HepG2 (cell line): ENCODE results near the gene ELF1. TPM values are rescaled to one million over a fixed set of nuclear protein-coding genes. Genes with fewer than 3 reads are reported as not detected.
A peak's percentile ranks its signal among the peaks of the same experiment; 100 is the strongest.

Source experiments
- ADNP ChIP-seq: sonication (generic); formaldehyde crosslinking; IDR thresholded peaks from 2 replicates; pipeline ENCODE4 v1.4.0; 2020; ENCODE audit warnings: missing genetic modification reagents
- AGO1 ChIP-seq: fragments of 200-400 bp; formaldehyde crosslinking; IDR thresholded peaks from 2 replicates; pipeline ENCODE4 v1.6.1; 2017; ENCODE audit warnings: mild to moderate bottlenecking, low read depth, low read length, moderate library complexity; ENCODE audit not compliant: poor library complexity, severe bottlenecking
- BRCA1 ChIP-seq: sonication (generic); formaldehyde crosslinking; IDR thresholded peaks from 2 replicates; pipeline ENCODE4 v1.4.0; 2020; ENCODE audit warnings: missing genetic modification reagents
- CHD2 ChIP-seq: IDR thresholded peaks from 2 replicates; pipeline ENCODE4 v1.6.1; 2011; ENCODE audit warnings: low read depth, low read length, improper control_type of control experiment
- DNMT1 ChIP-seq: sonication (generic); formaldehyde crosslinking; IDR thresholded peaks from 2 replicates; pipeline ENCODE4 v1.5.1; 2020; ENCODE audit warnings: mild to moderate bottlenecking, missing genetic modification reagents
- JUND ChIP-seq: sonication (generic); formaldehyde crosslinking; IDR thresholded peaks from 2 replicates; pipeline ENCODE4 v1.8.0; 2022; ENCODE audit warnings: mild to moderate bottlenecking, missing genetic modification reagents
- KMT2A ChIP-seq: sonication (generic); formaldehyde crosslinking; IDR thresholded peaks from 2 replicates; pipeline ENCODE4 v1.4.0; 2020; ENCODE audit warnings: missing genetic modification reagents
- NCOA2 ChIP-seq: sonication (generic); formaldehyde crosslinking; IDR thresholded peaks from 2 replicates; pipeline ENCODE4 v1.8.0; 2022; ENCODE audit warnings: inconsistent platforms
- ONECUT2 ChIP-seq: sonication (generic); formaldehyde crosslinking; IDR thresholded peaks from 2 replicates; pipeline ENCODE4 v1.4.0; 2020; ENCODE audit warnings: missing genetic modification reagents
- PCBP1 ChIP-seq: fragments of 200-400 bp; formaldehyde crosslinking; IDR thresholded peaks from 2 replicates; pipeline ENCODE4 v1.6.1; 2017; ENCODE audit warnings: mild to moderate bottlenecking, low read depth, low read length, borderline replicate concordance
- RAD21 ChIP-seq: fragments of 450-650 bp; formaldehyde crosslinking; IDR thresholded peaks from 2 replicates; pipeline ENCODE4 v1.5.0; 2020; ENCODE audit warnings: mild to moderate bottlenecking
- RBFOX2 ChIP-seq: fragments of 200-400 bp; formaldehyde crosslinking; IDR thresholded peaks from 2 replicates; pipeline ENCODE4 v1.6.1; 2017; ENCODE audit warnings: low read depth, mild to moderate bottlenecking, low read length
- TBX2 ChIP-seq: sonication (generic); formaldehyde crosslinking; IDR thresholded peaks from 2 replicates; pipeline ENCODE4 v1.5.0; 2020; ENCODE audit warnings: missing genetic modification reagents, mild to moderate bottlenecking, borderline replicate concordance
- TCF7L2 ChIP-seq: IDR thresholded peaks from 2 replicates; pipeline ENCODE4 v1.6.1; 2011; ENCODE audit warnings: mild to moderate bottlenecking, low read depth, low read length, moderate library complexity
- YY1 ChIP-seq: IDR thresholded peaks from 2 replicates; pipeline ENCODE4 v1.6.1; 2011; ENCODE audit warnings: low read length, low read depth, moderate library complexity, mild to moderate bottlenecking; ENCODE audit not compliant: insufficient read depth, insufficient replicate concordance
- ZBTB4 ChIP-seq: sonication (generic); formaldehyde crosslinking; IDR thresholded peaks from 2 replicates; pipeline ENCODE4 v1.4.0; 2020; ENCODE audit warnings: missing genetic modification reagents, mild to moderate bottlenecking, borderline replicate concordance
- ZFYVE20 ChIP-seq: sonication (generic); formaldehyde crosslinking; IDR thresholded peaks from 2 replicates; pipeline ENCODE4 v1.8.0; 2023; ENCODE audit warnings: low read depth, mild to moderate bottlenecking, moderate library complexity, missing genetic modification reagents, borderline replicate concordance
- ZNF33A ChIP-seq: sonication (generic); formaldehyde crosslinking; IDR thresholded peaks from 2 replicates; pipeline ENCODE4 v1.5.1; 2020; ENCODE audit warnings: missing genetic modification reagents, mild to moderate bottlenecking, moderate library complexity, borderline replicate concordance
- ZNF703 ChIP-seq: sonication (generic); formaldehyde crosslinking; IDR thresholded peaks from 2 replicates; pipeline ENCODE4 v1.5.1; 2020; ENCODE audit warnings: missing genetic modification reagents, mild to moderate bottlenecking, moderate library complexity, borderline replicate concordance
- ZNF766 ChIP-seq: sonication (generic); formaldehyde crosslinking; IDR thresholded peaks from 2 replicates; pipeline ENCODE4 v1.5.0; 2020; ENCODE audit warnings: missing genetic modification reagents, borderline replicate concordance
- ZNF839 ChIP-seq: sonication (generic); formaldehyde crosslinking; IDR thresholded peaks from 2 replicates; pipeline ENCODE4 v1.4.0; 2020; ENCODE audit warnings: missing genetic modification reagents, mild to moderate bottlenecking, borderline replicate concordance
- polyA plus RNA-seq, 8 experiments: library from polyadenylated mRNA; depleted of rRNA in 3 of 8; stranded (reverse) in 7 of 8; unstranded in 1 of 8; fragments of >200 nt; fragmentation: Illumina TruSeq in 4 of 8; extraction: Trizol in 4 of 8; gene quantifications; 2 replicates each; pipeline versions ENCODE4 v1.2.1 to v1.2.3, GENCODE V29; 2011 to 2016; ENCODE audit warnings: low read depth in 4 of 8, missing spikeins in 1 of 8, mixed read lengths in 1 of 8; ENCODE audit not compliant: insufficient read depth in 1 of 8
- total RNA-seq, 5 experiments: library from RNA; depleted of rRNA; stranded (reverse); fragments of >200 nt; fragmentation: Illumina TruSeq; extraction: Trizol; gene quantifications; 2 replicates each; pipeline ENCODE4 v1.2.3, GENCODE V29; 2016; ENCODE audit warnings: low read depth in 1 of 5
- TF ChIP-seq, protein P1 (sequence below): sonication (generic); formaldehyde crosslinking; IDR thresholded peaks from 2 replicates; pipeline ENCODE4 v1.5.0; 2020; ENCODE audit warnings: mild to moderate bottlenecking, missing genetic modification reagents
- TF ChIP-seq, protein P2 (sequence below): sonication (generic); formaldehyde crosslinking; IDR thresholded peaks from 2 replicates; pipeline ENCODE4 v1.5.1; 2020; ENCODE audit warnings: mild to moderate bottlenecking, missing genetic modification reagents

Gene ELF1
- total and polyA plus RNA-seq, 2 of the 13 experiments (the other 11 are each of a cell fraction or from before 2014, with no cell fraction given), result 24.6 to 71.5 TPM

GRCh38 chr13:41019011-41019487 lies at the start of gene ELF1 (continued):
- TF ChIP-seq ZNF839 (CRISPR knock-in tag), result no peak
- TF ChIP-seq ADNP, result no peak
- no peak for TF ChIP-seq ONECUT2 (CRISPR knock-in tag)
- TF ChIP-seq ZFYVE20, result no peak
- TF ChIP-seq KMT2A (CRISPR knock-in tag), result no peak
- TF ChIP-seq YY1, result peak; percentile 82
- TF ChIP-seq RAD21 (CRISPR knock-in tag), result no peak
- no peak for TF ChIP-seq TBX2 (CRISPR knock-in tag)
- TF ChIP-seq RBFOX2, result 0 out of 2 replicates have a peak, but pooled peaks have one; percentile 5
- 0 out of 2 replicates have a peak, but pooled peaks have one; percentile 30 for TF ChIP-seq JUND (CRISPR knock-in tag)
- no peak for TF ChIP-seq CHD2
- no peak for TF ChIP-seq ZNF703 (CRISPR knock-in tag)
- TF ChIP-seq BRCA1 (CRISPR knock-in tag), result no peak
- TF ChIP-seq PCBP1, result no peak
- TF ChIP-seq, protein P1, sequence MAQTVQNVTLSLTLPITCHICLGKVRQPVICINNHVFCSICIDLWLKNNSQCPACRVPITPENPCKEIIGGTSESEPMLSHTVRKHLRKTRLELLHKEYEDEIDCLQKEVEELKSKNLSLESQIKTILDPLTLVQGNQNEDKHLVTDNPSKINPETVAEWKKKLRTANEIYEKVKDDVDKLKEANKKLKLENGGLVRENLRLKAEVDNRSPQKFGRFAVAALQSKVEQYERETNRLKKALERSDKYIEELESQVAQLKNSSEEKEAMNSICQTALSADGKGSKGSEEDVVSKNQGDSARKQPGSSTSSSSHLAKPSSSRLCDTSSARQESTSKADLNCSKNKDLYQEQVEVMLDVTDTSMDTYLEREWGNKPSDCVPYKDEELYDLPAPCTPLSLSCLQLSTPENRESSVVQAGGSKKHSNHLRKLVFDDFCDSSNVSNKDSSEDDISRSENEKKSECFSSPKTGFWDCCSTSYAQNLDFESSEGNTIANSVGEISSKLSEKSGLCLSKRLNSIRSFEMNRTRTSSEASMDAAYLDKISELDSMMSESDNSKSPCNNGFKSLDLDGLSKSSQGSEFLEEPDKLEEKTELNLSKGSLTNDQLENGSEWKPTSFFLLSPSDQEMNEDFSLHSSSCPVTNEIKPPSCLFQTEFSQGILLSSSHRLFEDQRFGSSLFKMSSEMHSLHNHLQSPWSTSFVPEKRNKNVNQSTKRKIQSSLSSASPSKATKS, result no peak
- TF ChIP-seq, protein P2, sequence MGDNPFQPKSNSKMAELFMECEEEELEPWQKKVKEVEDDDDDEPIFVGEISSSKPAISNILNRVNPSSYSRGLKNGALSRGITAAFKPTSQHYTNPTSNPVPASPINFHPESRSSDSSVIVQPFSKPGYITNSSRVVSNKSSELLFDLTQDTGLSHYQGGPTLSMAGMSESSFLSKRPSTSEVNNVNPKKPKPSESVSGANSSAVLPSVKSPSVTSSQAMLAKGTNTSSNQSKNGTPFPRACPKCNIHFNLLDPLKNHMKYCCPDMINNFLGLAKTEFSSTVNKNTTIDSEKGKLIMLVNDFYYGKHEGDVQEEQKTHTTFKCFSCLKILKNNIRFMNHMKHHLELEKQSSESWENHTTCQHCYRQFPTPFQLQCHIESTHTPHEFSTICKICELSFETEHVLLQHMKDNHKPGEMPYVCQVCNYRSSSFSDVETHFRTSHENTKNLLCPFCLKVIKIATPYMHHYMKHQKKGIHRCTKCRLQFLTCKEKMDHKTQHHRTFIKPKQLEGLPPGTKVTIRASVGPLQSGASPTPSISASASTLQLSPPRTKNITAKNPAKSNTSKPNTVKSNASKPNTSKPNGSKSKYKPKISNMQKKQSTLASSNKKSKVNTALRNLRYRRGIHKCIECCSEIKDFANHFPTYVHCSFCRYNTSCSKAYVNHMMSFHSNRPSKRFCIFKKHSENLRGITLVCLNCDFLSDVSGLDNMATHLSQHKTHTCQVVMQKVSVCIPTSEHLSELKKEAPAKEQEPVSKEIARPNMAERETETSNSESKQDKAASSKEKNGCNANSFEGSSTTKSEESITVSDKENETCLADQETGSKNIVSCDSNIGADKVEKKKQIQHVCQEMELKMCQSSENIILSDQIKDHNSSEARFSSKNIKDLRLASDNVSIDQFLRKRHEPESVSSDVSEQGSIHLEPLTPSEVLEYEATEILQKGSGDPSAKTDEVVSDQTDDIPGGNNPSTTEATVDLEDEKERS (CRISPR knock-in tag), result no peak
- no peak for TF ChIP-seq NCOA2
- no peak for TF ChIP-seq ZNF766 (CRISPR knock-in tag)
- TF ChIP-seq AGO1, result no peak
- peak; percentile 59; the same call in 1 of the 2 replicates for TF ChIP-seq ZNF33A (CRISPR knock-in tag)
- no peak for TF ChIP-seq ZBTB4
- no peak for TF ChIP-seq DNMT1 (CRISPR knock-in tag)
- no peak for TF ChIP-seq TCF7L2
